Calu3 (cell line): ENCODE measurements around the gene SLC26A6. TPM values are rescaled to one million over a fixed set of nuclear protein-coding genes. Genes with fewer than 3 reads are reported as not detected.

Experiments
- BruUV-seq: library from RNA; stranded (reverse); fragments of 400-500 nt; replicated peaks from 2 replicates; lab custom pipeline; 2021; lab: Mats Ljungman, UMichigan
- CTCF ChIA-PET: fragments of 300-600 bp; sonication (Branson Sonifier 250); formaldehyde crosslinking; loops from one replicate; lab custom pipeline; 2022; ENCODE audit warnings: antibody characterized with exemption; lab: Charles Lee
- DNase-seq: peaks from one replicate; pipeline ENCODE4 v3.0.0; 2022
- H3K27ac Mint-ChIP-seq: one replicate; pipeline ENCODE4 v1.8.0; 2022; ENCODE audit warnings: mixed read lengths; ENCODE audit not compliant: unreplicated experiment
- H3K27me3 Mint-ChIP-seq: one replicate; pipeline ENCODE4 v1.8.0; 2022; ENCODE audit warnings: mixed read lengths; ENCODE audit not compliant: unreplicated experiment
- H3K36me3 Mint-ChIP-seq: one replicate; pipeline ENCODE4 v1.8.0; 2022; ENCODE audit warnings: mild to moderate bottlenecking, moderate library complexity, mixed read lengths; ENCODE audit not compliant: insufficient read depth, unreplicated experiment
- H3K4me1 Mint-ChIP-seq: one replicate; pipeline ENCODE4 v1.8.0; 2022; ENCODE audit warnings: mild to moderate bottlenecking, low read depth, mixed read lengths; ENCODE audit not compliant: unreplicated experiment
- H3K4me3 Mint-ChIP-seq: one replicate; pipeline ENCODE4 v1.8.0; 2022; ENCODE audit warnings: mild to moderate bottlenecking, low read depth, moderate library complexity, mixed read lengths; ENCODE audit not compliant: unreplicated experiment
- H3K9me3 Mint-ChIP-seq: one replicate; pipeline ENCODE4 v1.8.0; 2022; ENCODE audit warnings: low read depth, mixed read lengths; ENCODE audit not compliant: unreplicated experiment
- intact Hi-C: fragments of 100-400 bp; cut with micrococcal nuclease; formaldehyde crosslinking; loops from one replicate; pipeline ENCODE4 v1.10.0; 2022; ENCODE audit not compliant: unreplicated experiment
- total RNA-seq: library from RNA; stranded (reverse); gene quantifications from 2 replicates; pipeline ENCODE4 v1.2.3, GENCODE V29; 2022
- TF ChIP-seq, protein P1 (sequence below): fragments of 200-600 bp; IDR thresholded peaks from one replicate; pipeline ENCODE4 v1.8.0; 2022; ENCODE audit warnings: antibody characterized with exemption; ENCODE audit not compliant: unreplicated experiment

The SLC26A6 gene
- total RNA-seq, 1 experiment from 2014 or later: 27.0 TPM

- intact Hi-C loops: loop anchor here (5.0 kb wide), 1 partner anchor 37 kb away; the partner anchor contains the start of gene UCN2
- CTCF ChIA-PET: interaction anchor here (0.6 kb wide), 1 partner anchor 262 kb away, joined by 3 read pairs; no protein-coding TSS in a partner anchor
Measured at GRCh38 chr3:48599077-48599501, 36.2 kb downstream of the SLC26A6 start.

DNA sequence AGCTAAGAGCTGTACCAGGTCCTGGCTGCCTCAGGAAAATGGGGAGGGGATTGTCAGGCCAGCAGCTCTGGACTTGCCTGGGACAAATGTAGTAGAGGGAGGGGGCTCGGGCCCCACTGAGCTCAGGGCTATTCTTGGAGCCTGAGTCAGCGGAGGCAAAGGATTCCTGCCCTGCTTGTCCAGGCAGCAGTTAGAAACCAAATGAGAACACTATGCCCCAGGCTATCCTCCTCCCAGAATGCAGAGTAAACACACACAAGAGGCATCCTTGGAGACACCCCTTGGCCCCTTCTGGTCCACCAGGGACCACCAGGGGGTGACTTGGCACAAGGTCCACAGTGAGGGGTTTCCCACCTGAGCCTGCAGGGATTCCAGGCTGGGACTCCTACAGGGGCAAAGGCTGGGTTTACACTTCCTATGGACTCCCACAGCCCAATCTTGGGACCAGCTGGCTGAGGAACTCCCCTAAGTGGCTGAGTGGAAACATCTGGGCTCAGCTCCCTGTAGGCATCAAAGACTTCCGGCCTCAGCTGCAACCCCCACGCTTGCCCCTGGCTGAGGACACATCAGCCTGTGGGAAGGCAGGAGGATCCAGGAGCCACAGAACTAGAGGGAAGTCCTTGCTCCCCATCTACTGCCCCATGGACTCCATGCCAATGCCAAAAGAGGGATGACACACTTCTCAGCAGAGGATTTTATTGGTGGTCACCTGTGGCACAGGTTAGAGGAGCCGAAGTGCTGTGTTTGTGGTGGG lies 36.8 kb downstream of the SLC26A6 start:
- H3K27ac Mint-ChIP-seq: no peak overlapping the region
- CTCF ChIA-PET: interaction anchor here (0.6 kb wide), 1 partner anchor 262 kb away, joined by 3 read pairs; no protein-coding TSS in a partner anchor
- H3K4me3 Mint-ChIP-seq: no peak overlapping the region
- H3K27me3 Mint-ChIP-seq: no peaks in the 10 kb centered on the region
- peaks cover 13% of the 10 kb centered on the region for H3K4me1 Mint-ChIP-seq
- intact Hi-C loops: loop anchor here (5.0 kb wide), 1 partner anchor 36 kb away; the partner anchor contains the start of gene UCN2
- peaks cover 46% of the 10 kb centered on the region for H3K36me3 Mint-ChIP-seq
- no peaks in the 10 kb centered on the region for H3K9me3 Mint-ChIP-seq
- no peak for DNase-seq
- TF ChIP-seq, protein P1, sequence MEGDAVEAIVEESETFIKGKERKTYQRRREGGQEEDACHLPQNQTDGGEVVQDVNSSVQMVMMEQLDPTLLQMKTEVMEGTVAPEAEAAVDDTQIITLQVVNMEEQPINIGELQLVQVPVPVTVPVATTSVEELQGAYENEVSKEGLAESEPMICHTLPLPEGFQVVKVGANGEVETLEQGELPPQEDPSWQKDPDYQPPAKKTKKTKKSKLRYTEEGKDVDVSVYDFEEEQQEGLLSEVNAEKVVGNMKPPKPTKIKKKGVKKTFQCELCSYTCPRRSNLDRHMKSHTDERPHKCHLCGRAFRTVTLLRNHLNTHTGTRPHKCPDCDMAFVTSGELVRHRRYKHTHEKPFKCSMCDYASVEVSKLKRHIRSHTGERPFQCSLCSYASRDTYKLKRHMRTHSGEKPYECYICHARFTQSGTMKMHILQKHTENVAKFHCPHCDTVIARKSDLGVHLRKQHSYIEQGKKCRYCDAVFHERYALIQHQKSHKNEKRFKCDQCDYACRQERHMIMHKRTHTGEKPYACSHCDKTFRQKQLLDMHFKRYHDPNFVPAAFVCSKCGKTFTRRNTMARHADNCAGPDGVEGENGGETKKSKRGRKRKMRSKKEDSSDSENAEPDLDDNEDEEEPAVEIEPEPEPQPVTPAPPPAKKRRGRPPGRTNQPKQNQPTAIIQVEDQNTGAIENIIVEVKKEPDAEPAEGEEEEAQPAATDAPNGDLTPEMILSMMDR: no peak
- BruUV-seq: no TSS peak

More at GRCh38 chr3:48599077-48599501, 36.2 kb downstream of the SLC26A6 start:
- Mint-ChIP-seq H3K27ac (no peak overlapping the region), H3K9me3 (no peaks in the 10 kb centered on the region), H3K27me3 (no peaks in the 10 kb centered on the region), H3K4me1 (peaks cover 13% of the 10 kb centered on the region), H3K36me3 (peaks cover 47% of the 10 kb centered on the region), H3K4me3 (no peak overlapping the region)
- TF ChIP-seq, protein P1: no peak
- BruUV-seq: no TSS peak
- DNase-seq: no peak

DNA sequence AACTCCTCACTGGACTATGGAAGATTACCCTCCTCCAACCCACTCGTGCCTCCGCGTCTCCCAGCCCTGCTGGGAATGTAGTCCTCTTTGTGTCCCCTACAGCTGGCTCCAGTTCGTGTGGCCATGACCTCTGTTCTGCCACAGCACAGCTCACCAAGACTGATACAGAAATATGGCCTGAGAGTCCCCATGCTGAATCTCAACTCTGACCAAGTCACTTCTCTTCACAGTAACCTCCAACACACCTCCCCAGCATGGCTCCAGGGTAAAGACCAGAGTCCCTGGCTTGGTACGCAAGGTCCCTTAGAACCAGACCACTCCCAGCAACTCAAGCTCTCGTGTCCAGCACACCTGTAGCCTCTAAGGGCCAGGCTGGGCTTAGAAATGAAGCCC lies 37.9 kb downstream of the SLC26A6 start:
- no peaks in the 10 kb centered on the region for H3K27me3 Mint-ChIP-seq
- no TSS peak for BruUV-seq
- H3K4me1 Mint-ChIP-seq: peaks cover 13% of the 10 kb centered on the region
- intact Hi-C loops: loop anchor here (5.0 kb wide), 1 partner anchor 35 kb away; the partner anchor contains the start of gene UCN2
- CTCF ChIA-PET: interaction anchor here (1.0 kb wide), 1 partner anchor 125 kb away, joined by 3 read pairs; no protein-coding TSS in a partner anchor
- TF ChIP-seq, protein P1: no peak
- peak overlapping the region; percentile 15 for H3K4me3 Mint-ChIP-seq
- no peaks in the 10 kb centered on the region for H3K9me3 Mint-ChIP-seq
- peaks cover 37% of the 10 kb centered on the region for H3K36me3 Mint-ChIP-seq
- no peak for DNase-seq
- H3K27ac Mint-ChIP-seq: no peak overlapping the region

GRCh38 chr3:48596676-48597407 lies 38.4 kb downstream of the SLC26A6 start:
- H3K27ac Mint-ChIP-seq: peak overlapping the region; percentile 82
- TF ChIP-seq, protein P1: no peak
- no peak for DNase-seq
- H3K4me1 Mint-ChIP-seq: peaks cover 13% of the 10 kb centered on the region
- no peaks in the 10 kb centered on the region for H3K9me3 Mint-ChIP-seq
- H3K4me3 Mint-ChIP-seq: peak overlapping the region; percentile 15
- no TSS peak for BruUV-seq
- intact Hi-C loops: loop anchor here (5.0 kb wide), 1 partner anchor 35 kb away; the partner anchor contains the start of gene UCN2
- H3K36me3 Mint-ChIP-seq: peaks cover 33% of the 10 kb centered on the region
- H3K27me3 Mint-ChIP-seq: no peaks in the 10 kb centered on the region
- CTCF ChIA-PET: interaction anchor here (1.0 kb wide), 1 partner anchor 126 kb away, joined by 3 read pairs; no protein-coding TSS in a partner anchor
